ENCODE results near the gene URI1.

GRCh38 chr19:29983568-29983967 is 41.5 kb downstream of the URI1 start:
- TF ChIP-seq CTCF (IDR thresholded peaks at IDR 0.05) (no peak), POLR2A (IDR thresholded peaks at IDR 0.05) (no peak)

All from thyroid gland (tissue), 4 donors.